ENCODE data around the gene MOB3A. TPM values are rescaled to one million over a fixed set of nuclear protein-coding genes. Genes with fewer than 3 reads are reported as not detected.

Gene MOB3A
- total and polyA plus RNA-seq, 10 of the 15 experiments (the other 5 are each of a cell fraction or from before 2014, with no cell fraction given): 7.5 to 229 (median 79.4) TPM

GRCh38 chr19:2046046-2046907 lies 49.8 kb downstream of the MOB3A start:
- FAIRE-seq: no peak
- H3K4me2 ChIP-seq (ENCODE audit: control insufficient read depth, insufficient read depth): peak overlapping the region; percentile 30; the same call in 1 of the 2 replicates
- CTCF ChIA-PET: interaction anchor here (1.0 to 1.6 kb wide), 4 partner anchors 16 to 47 kb away, joined by 3 to 10 read pairs (median 4); no protein-coding TSS in a partner anchor

More at GRCh38 chr19:2046046-2046907, 49.8 kb downstream of the MOB3A start:
- ChIA-PET SMC1A (ENCODE audit: uncharacterized antibody, unreplicated experiment) (interaction anchor here (1.0 kb wide), 1 partner anchor 105 kb away, joined by 3 read pairs; the partner anchor contains the start of gene AP3D1), POLR2A (interaction anchor here (0.5 to 1.0 kb wide), 4 partner anchors 14 to 103 kb away, joined by 3 to 7 read pairs (median 4); no protein-coding TSS in a partner anchor), RAD21 (ENCODE audit: unreplicated experiment) (interaction anchor here (1.3 kb wide), 1 partner anchor 23 kb away, joined by 3 read pairs; no protein-coding TSS in a partner anchor)
- peaks cover 74% of the 10 kb centered on the region for H3K79me2 ChIP-seq (ENCODE audit: control insufficient read depth, insufficient read depth, low read length)
- intact Hi-C loops (cut with micrococcal nuclease; ENCODE audit: unreplicated experiment): no loop called here
- peaks cover 41% of the 10 kb centered on the region for H3K4me1 ChIP-seq (ENCODE audit: control insufficient read depth, insufficient read depth, low read length)
- peak; percentile 38; the same call in 1 of the 2 replicates for TF ChIP-seq POLR2AphosphoS2 (IDR thresholded peaks at IDR 0.05; ENCODE audit: low read depth, low read length)
- TF ChIP-seq BACH1 (IDR thresholded peaks at IDR 0.05; ENCODE audit: borderline replicate concordance): peak; percentile 27; the same call in 1 of the 2 replicates
- TF ChIP-seq MYB (IDR thresholded peaks at IDR 0.05; ENCODE audit: borderline replicate concordance, low read depth, low read length): no peak
- TF ChIP-seq SREBF2 (IDR thresholded peaks at IDR 0.05; ENCODE audit: low read length): no peak
- no peak for TF ChIP-seq MAX (IDR thresholded peaks at IDR 0.05; ENCODE audit: low read depth, low read length)
- no peak for TF ChIP-seq KAT2A (conservative IDR thresholded peaks at IDR 0.05; ENCODE audit: control insufficient read depth, low read depth, low read length)
- no peak for TF ChIP-seq PRDM15 (CRISPR knock-in tag; IDR thresholded peaks at IDR 0.05)
- no peak for TF ChIP-seq MYC (IDR thresholded peaks at IDR 0.05; ENCODE audit: insufficient read depth, insufficient read length, insufficient replicate concordance, low read length, severe bottlenecking)
- peak; percentile 73 for TF ChIP-seq POLR2A (IDR thresholded peaks at IDR 0.05; ENCODE audit: low read depth, low read length)
- TF ChIP-seq MLLT1 (IDR thresholded peaks at IDR 0.05): 0 out of 2 replicates have a peak, but pooled peaks have one; percentile 25
- no peak for TF ChIP-seq HSF1 (IDR thresholded peaks at IDR 0.05; ENCODE audit: low read depth, low read length)
- no peak for TF ChIP-seq HDAC6 (IDR thresholded peaks at IDR 0.05; ENCODE audit: unreplicated experiment)
- peaks cover 14% of the 10 kb centered on the region for H4K20me1 ChIP-seq (ENCODE audit: control insufficient read depth, insufficient read depth)
- H3K9me3 ChIP-seq (replicated peaks; ENCODE audit: control insufficient read depth, insufficient read depth, low read length): no peaks in the 10 kb centered on the region
- no peak overlapping the region for H3K9ac ChIP-seq (ENCODE audit: control insufficient read depth, insufficient read depth, low read length)
- peaks cover 9 to 14% of the 10 kb centered on the region in 2 experiments; a peak in 3 of 4 replicates for H3K36me3 ChIP-seq (ENCODE audit: control insufficient read depth in 2 of 2, insufficient read depth in 2 of 2, low read length in 1 of 2)
- no peaks in the 10 kb centered on the region for H3K27me3 ChIP-seq (replicated peaks in 1 of 2; ENCODE audit: control insufficient read depth in 2 of 2, insufficient read depth in 2 of 2, low read length in 1 of 2)
- WGBS (ENCODE audit: insufficient coverage, insufficient replicate concordance, low lambda C conversion rate, missing lambda C conversion rate): 84% methylated on average over 48 of the region's 50 CpGs
- in situ Hi-C loops (cut with MboI): no loop called here
- no peak overlapping the region for H2AFZ ChIP-seq (ENCODE audit: control insufficient read depth, low read depth, low read length)
- no peak for DNase-seq (ENCODE audit: low read depth, low spot score)
- no peak for ATAC-seq
- H3K4me3 ChIP-seq: peak overlapping the region; percentile 15; the same call in 1 of the 2 replicates
- H3K27ac ChIP-seq (ENCODE audit: control insufficient read depth, insufficient read depth): no peak overlapping the region
- BruUV-seq (replicated peaks): no TSS peak

Measured in GM12878 (cell line).